Measurements from ENCODE around the gene OR1I1. TPM values are rescaled to one million over a fixed set of nuclear protein-coding genes. Genes with fewer than 3 reads are reported as not detected.

OR1I1 gene
- total RNA-seq, 1 experiment from 2014 or later: not detected

DNA sequence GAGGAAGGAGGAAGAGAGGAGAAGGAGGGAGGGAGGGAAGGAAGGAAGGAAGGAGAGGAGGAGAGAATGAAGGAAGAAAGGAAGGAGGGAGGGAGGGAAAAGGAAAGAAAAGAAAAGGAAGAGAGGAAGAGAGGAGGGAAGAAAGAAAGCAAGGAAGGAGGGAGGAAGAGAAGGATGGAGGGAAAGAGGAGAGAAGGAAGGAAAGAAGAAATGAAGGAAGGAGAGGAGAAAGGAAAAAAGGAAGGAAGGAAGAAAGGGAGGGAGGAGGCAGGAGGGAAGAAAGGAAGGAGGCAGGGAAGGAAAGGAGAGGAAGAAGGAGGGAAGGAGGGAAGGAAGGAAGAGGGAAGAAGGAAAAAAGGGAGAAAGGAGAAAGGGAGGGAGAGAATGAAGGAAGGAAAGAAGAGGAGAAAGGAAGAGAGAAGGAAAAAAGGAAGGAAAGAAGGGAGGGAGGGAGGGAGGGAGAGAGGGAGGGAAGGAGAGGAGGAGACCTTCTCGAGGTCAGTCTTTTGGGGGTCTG lies 46.2 kb upstream of the OR1I1 start:
- intact Hi-C loops (cut with micrococcal nuclease): no loop called here
- no peak for TF ChIP-seq ZFX (IDR thresholded peaks at IDR 0.05)
- no peak for TF ChIP-seq POLR2A (IDR thresholded peaks at IDR 0.05; ENCODE audit: borderline replicate concordance, extremely low read depth, insufficient read depth, insufficient read length)
- TF ChIP-seq CEBPB (IDR thresholded peaks at IDR 0.05; ENCODE audit: low read depth): no peak
- Histone ChIP-seq H3K9ac (ENCODE audit: low read length) (no peak overlapping the region), H3K4me3 (replicated peaks in 1 of 2; ENCODE audit: low read depth in 1 of 2, low read length in 2 of 2) (no peak overlapping the region), H3K4me2 (ENCODE audit: low read length) (no peak overlapping the region), H3K4me1 (ENCODE audit: control insufficient read depth in 1 of 2, insufficient read depth in 2 of 2, low read length in 2 of 2) (no peaks in the 10 kb centered on the region), H4K20me1 (ENCODE audit: insufficient read depth) (no peaks in the 10 kb centered on the region), H3K9me2 (ENCODE audit: insufficient read depth) (no peaks in the 10 kb centered on the region), H3K9me3 (ENCODE audit: control insufficient read depth in 1 of 2, insufficient read depth in 1 of 2, low read depth in 1 of 2, low read length in 2 of 2) (no peaks in the 10 kb centered on the region), H3K36me3 (ENCODE audit: control insufficient read depth in 1 of 2, insufficient read depth in 2 of 2, low read length in 2 of 2) (no peaks in the 10 kb centered on the region), H3K27me3 (ENCODE audit: insufficient read depth, low read length) (peaks cover 56% of the 10 kb centered on the region), H3K79me2 (ENCODE audit: insufficient read depth, low read length) (no peaks in the 10 kb centered on the region), H2AFZ (ENCODE audit: low read depth, low read length, poor library complexity, severe bottlenecking) (no peak overlapping the region), H3K27ac (ENCODE audit: low read depth, low read length) (no peak overlapping the region)
- CTCF ChIA-PET: no interaction called here
- BruUV-seq (replicated peaks): no TSS peak
- no peak for DNase-seq (ENCODE audit: low read depth, low spot score)
- RAD21 ChIA-PET (ENCODE audit: low non-redundant PET in 1 of 2, low total read pairs in 2 of 2, uncharacterized antibody in 2 of 2, unreplicated experiment in 2 of 2): no interaction called here
- no peak for ATAC-seq
- POLR2A ChIA-PET: no interaction called here

DNA sequence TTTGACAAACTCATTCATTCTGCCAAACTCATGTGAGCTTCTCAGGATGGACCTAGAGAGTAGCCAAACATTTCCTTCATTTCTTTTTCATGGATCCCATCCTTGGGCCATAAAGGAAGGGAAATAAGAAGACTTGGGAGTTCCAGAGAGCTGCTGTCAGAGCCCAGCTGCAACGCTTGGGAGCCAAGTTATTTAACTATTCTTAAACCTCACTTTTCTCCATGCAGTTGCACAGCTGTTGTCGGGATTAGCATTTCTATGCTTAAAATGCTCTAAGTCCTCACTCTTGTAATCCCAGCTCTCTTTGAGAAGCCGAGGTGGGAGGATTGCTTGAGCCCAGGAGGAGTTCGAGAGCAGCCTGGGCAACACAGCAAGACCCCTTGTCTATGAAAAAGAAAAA lies 44.4 kb upstream of the OR1I1 start:
- no peak overlapping the region for H3K27ac ChIP-seq (ENCODE audit: low read depth, low read length)
- no peak overlapping the region for H3K4me2 ChIP-seq (ENCODE audit: low read length)
- CTCF ChIA-PET: no interaction called here
- no peak overlapping the region for H2AFZ ChIP-seq (ENCODE audit: low read depth, low read length, poor library complexity, severe bottlenecking)
- RAD21 ChIA-PET (ENCODE audit: low non-redundant PET in 1 of 2, low total read pairs in 2 of 2, uncharacterized antibody in 2 of 2, unreplicated experiment in 2 of 2): no interaction called here
- ATAC-seq (no peak), DNase-seq (ENCODE audit: low read depth, low spot score) (no peak)
- POLR2A ChIA-PET: interaction anchor here (0.7 kb wide), 1 partner anchor 464 kb away, joined by 3 read pairs; no protein-coding TSS in a partner anchor
- H3K4me3 ChIP-seq (replicated peaks in 1 of 2; ENCODE audit: low read depth in 1 of 2, low read length in 2 of 2): no peak overlapping the region
- intact Hi-C loops (cut with micrococcal nuclease): no loop called here
- no peaks in the 10 kb centered on the region for H3K36me3 ChIP-seq (ENCODE audit: control insufficient read depth in 1 of 2, insufficient read depth in 2 of 2, low read length in 2 of 2)
- no peaks in the 10 kb centered on the region for H3K9me3 ChIP-seq (ENCODE audit: control insufficient read depth in 1 of 2, insufficient read depth in 1 of 2, low read depth in 1 of 2, low read length in 2 of 2)
- BruUV-seq (replicated peaks): no TSS peak
- no peaks in the 10 kb centered on the region for H3K79me2 ChIP-seq (ENCODE audit: insufficient read depth, low read length)
- TF ChIP-seq SP1 (IDR thresholded peaks at IDR 0.05; ENCODE audit: low read depth): no peak
- TF ChIP-seq POLR2A (IDR thresholded peaks at IDR 0.05; ENCODE audit: borderline replicate concordance, extremely low read depth, insufficient read depth, insufficient read length): no peak
- TF ChIP-seq, protein P1, sequence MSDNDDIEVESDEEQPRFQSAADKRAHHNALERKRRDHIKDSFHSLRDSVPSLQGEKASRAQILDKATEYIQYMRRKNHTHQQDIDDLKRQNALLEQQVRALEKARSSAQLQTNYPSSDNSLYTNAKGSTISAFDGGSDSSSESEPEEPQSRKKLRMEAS (IDR thresholded peaks at IDR 0.05): no peak
- TF ChIP-seq ZNF274 (IDR thresholded peaks at IDR 0.05; ENCODE audit: low read depth, low read length): no peak
- TF ChIP-seq FOSL1 (IDR thresholded peaks at IDR 0.05; ENCODE audit: low read depth): no peak
- TF ChIP-seq TCF7L2 (IDR thresholded peaks at IDR 0.05; ENCODE audit: borderline replicate concordance, extremely low read depth, insufficient read depth, insufficient read length): no peak
- no peak for TF ChIP-seq CBX3 (IDR thresholded peaks at IDR 0.05; ENCODE audit: low read depth)
- no peak for TF ChIP-seq ZFX (IDR thresholded peaks at IDR 0.05)
- TF ChIP-seq, protein P2, sequence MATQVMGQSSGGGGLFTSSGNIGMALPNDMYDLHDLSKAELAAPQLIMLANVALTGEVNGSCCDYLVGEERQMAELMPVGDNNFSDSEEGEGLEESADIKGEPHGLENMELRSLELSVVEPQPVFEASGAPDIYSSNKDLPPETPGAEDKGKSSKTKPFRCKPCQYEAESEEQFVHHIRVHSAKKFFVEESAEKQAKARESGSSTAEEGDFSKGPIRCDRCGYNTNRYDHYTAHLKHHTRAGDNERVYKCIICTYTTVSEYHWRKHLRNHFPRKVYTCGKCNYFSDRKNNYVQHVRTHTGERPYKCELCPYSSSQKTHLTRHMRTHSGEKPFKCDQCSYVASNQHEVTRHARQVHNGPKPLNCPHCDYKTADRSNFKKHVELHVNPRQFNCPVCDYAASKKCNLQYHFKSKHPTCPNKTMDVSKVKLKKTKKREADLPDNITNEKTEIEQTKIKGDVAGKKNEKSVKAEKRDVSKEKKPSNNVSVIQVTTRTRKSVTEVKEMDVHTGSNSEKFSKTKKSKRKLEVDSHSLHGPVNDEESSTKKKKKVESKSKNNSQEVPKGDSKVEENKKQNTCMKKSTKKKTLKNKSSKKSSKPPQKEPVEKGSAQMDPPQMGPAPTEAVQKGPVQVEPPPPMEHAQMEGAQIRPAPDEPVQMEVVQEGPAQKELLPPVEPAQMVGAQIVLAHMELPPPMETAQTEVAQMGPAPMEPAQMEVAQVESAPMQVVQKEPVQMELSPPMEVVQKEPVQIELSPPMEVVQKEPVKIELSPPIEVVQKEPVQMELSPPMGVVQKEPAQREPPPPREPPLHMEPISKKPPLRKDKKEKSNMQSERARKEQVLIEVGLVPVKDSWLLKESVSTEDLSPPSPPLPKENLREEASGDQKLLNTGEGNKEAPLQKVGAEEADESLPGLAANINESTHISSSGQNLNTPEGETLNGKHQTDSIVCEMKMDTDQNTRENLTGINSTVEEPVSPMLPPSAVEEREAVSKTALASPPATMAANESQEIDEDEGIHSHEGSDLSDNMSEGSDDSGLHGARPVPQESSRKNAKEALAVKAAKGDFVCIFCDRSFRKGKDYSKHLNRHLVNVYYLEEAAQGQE (IDR thresholded peaks at IDR 0.05; ENCODE audit: low read depth): no peak
- TF ChIP-seq, protein P3, sequence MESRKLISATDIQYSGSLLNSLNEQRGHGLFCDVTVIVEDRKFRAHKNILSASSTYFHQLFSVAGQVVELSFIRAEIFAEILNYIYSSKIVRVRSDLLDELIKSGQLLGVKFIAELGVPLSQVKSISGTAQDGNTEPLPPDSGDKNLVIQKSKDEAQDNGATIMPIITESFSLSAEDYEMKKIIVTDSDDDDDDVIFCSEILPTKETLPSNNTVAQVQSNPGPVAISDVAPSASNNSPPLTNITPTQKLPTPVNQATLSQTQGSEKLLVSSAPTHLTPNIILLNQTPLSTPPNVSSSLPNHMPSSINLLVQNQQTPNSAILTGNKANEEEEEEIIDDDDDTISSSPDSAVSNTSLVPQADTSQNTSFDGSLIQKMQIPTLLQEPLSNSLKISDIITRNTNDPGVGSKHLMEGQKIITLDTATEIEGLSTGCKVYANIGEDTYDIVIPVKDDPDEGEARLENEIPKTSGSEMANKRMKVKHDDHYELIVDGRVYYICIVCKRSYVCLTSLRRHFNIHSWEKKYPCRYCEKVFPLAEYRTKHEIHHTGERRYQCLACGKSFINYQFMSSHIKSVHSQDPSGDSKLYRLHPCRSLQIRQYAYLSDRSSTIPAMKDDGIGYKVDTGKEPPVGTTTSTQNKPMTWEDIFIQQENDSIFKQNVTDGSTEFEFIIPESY (IDR thresholded peaks at IDR 0.05; ENCODE audit: extremely low read depth, insufficient replicate concordance, low read length): no peak
- H3K9me2 ChIP-seq (ENCODE audit: insufficient read depth): no peaks in the 10 kb centered on the region
- no peaks in the 10 kb centered on the region for H4K20me1 ChIP-seq (ENCODE audit: insufficient read depth)
- peaks cover 67% of the 10 kb centered on the region for H3K27me3 ChIP-seq (ENCODE audit: insufficient read depth, low read length)
- H3K9ac ChIP-seq (ENCODE audit: low read length): no peak overlapping the region
- H3K4me1 ChIP-seq (ENCODE audit: control insufficient read depth in 1 of 2, insufficient read depth in 2 of 2, low read length in 2 of 2): no peaks in the 10 kb centered on the region

All from HCT116 (cell line).